GM18502 (cell line): ENCODE measurements around the gene SPOP.
"Not testable (repeated sequence)": the region's sequence is repeated elsewhere in the genome, so short reads cannot be mapped to it uniquely, and the experiment has no call there.

Source experiments
- ATAC-seq: cut with Tn5 transposase; IDR thresholded peaks from one replicate; pipeline ENCODE4 v1.9.1; 2021; ENCODE audit warnings: mild to moderate bottlenecking; ENCODE audit not compliant: unreplicated experiment, poor library complexity

The SPOP gene

GRCh38 chr17:49696233-49696761 lies 18.4 kb upstream of the SPOP start:
- ATAC-seq = peak; percentile 58

- no peak for ATAC-seq
These were observed 17.9 kb upstream of the SPOP start for GRCh38 chr17:49695698-49696232.

- no peak for ATAC-seq
These were observed 17.2 kb upstream of the SPOP start for GRCh38 chr17:49694847-49695697.

- ATAC-seq = no peak
These were observed 14.9 kb upstream of the SPOP start for GRCh38 chr17:49692751-49693150.

- no peak for ATAC-seq
These were observed 13.8 kb upstream of the SPOP start for GRCh38 chr17:49691677-49692191.

GRCh38 chr17:49691086-49691676 lies 13.3 kb upstream of the SPOP start:
- ATAC-seq = no peak

- ATAC-seq = no peak
These were observed 12.4 kb upstream of the SPOP start for GRCh38 chr17:49690256-49690655.

GRCh38 chr17:49688848-49689247 lies 11.0 kb upstream of the SPOP start:
- no peak for ATAC-seq

- no peak for ATAC-seq
These were observed 10.1 kb upstream of the SPOP start for GRCh38 chr17:49687878-49688491.

- no peak for ATAC-seq
These were observed 3.4 kb upstream of the SPOP start for GRCh38 chr17:49681106-49681979.

GRCh38 chr17:49680314-49680713 lies 2.4 kb upstream of the SPOP start:
- ATAC-seq = no peak

GRCh38 chr17:49677134-49677932 lies 564 bp downstream of the SPOP start:
- ATAC-seq = peak; percentile 47

- ATAC-seq = peak; percentile 66
These were observed 1.5 kb downstream of the SPOP start for GRCh38 chr17:49676276-49676868.

GRCh38 chr17:49674507-49674906 lies 3.4 kb downstream of the SPOP start:
- no peak for ATAC-seq

- not testable (repeated sequence) for ATAC-seq
These were observed 4.2 kb downstream of the SPOP start for GRCh38 chr17:49673679-49674078.

GRCh38 chr17:49670641-49671040 lies 7.3 kb downstream of the SPOP start:
- no peak for ATAC-seq

- ATAC-seq = no peak
These were observed 7.9 kb downstream of the SPOP start for GRCh38 chr17:49670002-49670401.

- ATAC-seq = no peak
These were observed 10.0 kb downstream of the SPOP start for GRCh38 chr17:49667854-49668253.
